Neural progenitor cell (in vitro differentiated cells): ENCODE results near the gene CREB5. TPM values are rescaled to one million over a fixed set of nuclear protein-coding genes. Genes with fewer than 3 reads are reported as not detected.

Experiments used
- DNase-seq: peaks from one replicate; pipeline ENCODE4 v3.0.0-alpha.2; 2016; ENCODE audit warnings: low spot score
- H2AFZ ChIP-seq: fragments of 200-600 bp; sonication (generic); replicated peaks from 2 replicates; pipeline ENCODE4 v1.6.1; 2016; ENCODE audit warnings: antibody characterized with exemption
- H3F3A ChIP-seq: fragments of 200-600 bp; sonication (generic); 2 replicates; pipeline ENCODE4 v1.6.1; 2016; ENCODE audit warnings: antibody characterized with exemption, low read depth
- H3K27ac ChIP-seq: fragments of 200-600 bp; sonication (generic); 2 replicates; pipeline ENCODE4 v1.5.1; 2016; ENCODE audit warnings: mild to moderate bottlenecking
- H3K27me3 ChIP-seq: fragments of 200-600 bp; sonication (generic); 2 replicates; pipeline ENCODE4 v1.6.1; 2016; ENCODE audit warnings: mild to moderate bottlenecking, moderate library complexity
- H3K36me3 ChIP-seq: fragments of 200-600 bp; sonication (generic); 2 replicates; pipeline ENCODE4 v1.5.1; 2016
- H3K4me1 ChIP-seq: fragments of 200-600 bp; sonication (generic); 2 replicates; pipeline ENCODE4 v1.6.1; 2016; ENCODE audit warnings: mixed run types
- H3K4me2 ChIP-seq: fragments of 200-600 bp; sonication (generic); 2 replicates; pipeline ENCODE4 v1.6.1; 2016
- H3K4me3 ChIP-seq: fragments of 200-600 bp; sonication (generic); 2 replicates; pipeline ENCODE4 v1.5.1; 2016
- H3K79me2 ChIP-seq: fragments of 200-600 bp; sonication (generic); 2 replicates; pipeline ENCODE4 v1.6.1; 2016; ENCODE audit warnings: low read depth
- H3K9ac ChIP-seq: fragments of 200-600 bp; sonication (generic); 2 replicates; pipeline ENCODE4 v1.6.1; 2016
- H3K9me3 ChIP-seq: fragments of 200-600 bp; sonication (generic); 2 replicates; pipeline ENCODE4 v1.5.1; 2016; ENCODE audit warnings: low read depth
- H4K20me1 ChIP-seq: fragments of 200-600 bp; sonication (generic); 2 replicates; pipeline ENCODE4 v1.6.1; 2016; ENCODE audit warnings: low read depth
- H3K27ac Mint-ChIP-seq: 3 replicates; pipeline ENCODE4 v1.8.0; 2021; ENCODE audit warnings: mixed read lengths
- H3K27me3 Mint-ChIP-seq: 2 replicates; pipeline ENCODE4 v1.8.0; 2022; ENCODE audit warnings: low read depth, mild to moderate bottlenecking, inconsistent platforms, moderate library complexity, mixed read lengths; ENCODE audit not compliant: insufficient read depth
- H3K36me3 Mint-ChIP-seq: 3 replicates; pipeline ENCODE4 v1.8.0; 2021; ENCODE audit warnings: mixed read lengths
- H3K4me1 Mint-ChIP-seq: 3 replicates; pipeline ENCODE4 v1.8.0; 2021; ENCODE audit warnings: mixed read lengths
- H3K4me3 Mint-ChIP-seq: 3 replicates; pipeline ENCODE4 v1.8.0; 2021; ENCODE audit warnings: mild to moderate bottlenecking, moderate library complexity, mixed read lengths
- H3K9me3 Mint-ChIP-seq: 3 replicates; pipeline ENCODE4 v1.8.0; 2020; ENCODE audit warnings: mixed read lengths
- CTCF ChIP-seq: fragments of 200-600 bp; sonication (generic); IDR thresholded peaks from 2 replicates; pipeline ENCODE4 v1.5.1; 2017; ENCODE audit warnings: antibody characterized with exemption, mild to moderate bottlenecking
- EZH2 ChIP-seq: fragments of 200-600 bp; sonication (generic); IDR thresholded peaks from 2 replicates; pipeline ENCODE4 v1.6.1; 2017; ENCODE audit warnings: antibody characterized with exemption, mild to moderate bottlenecking, moderate library complexity
- EZH2phosphoT487 ChIP-seq: fragments of 200-600 bp; sonication (generic); IDR thresholded peaks from 2 replicates; pipeline ENCODE4 v1.6.1; 2017; ENCODE audit warnings: antibody characterized with exemption
- total RNA-seq: library from RNA; depleted of rRNA; stranded (reverse); fragments of >200 nt; gene quantifications from 2 replicates; pipeline ENCODE4 v1.2.3, GENCODE V29; 2015; ENCODE audit warnings: low replicate concordance

The CREB5 gene
- total RNA-seq, 1 donor from 2014 or later, result 1.2 TPM

- H3K4me1 ChIP-seq, result peaks cover 12% of the 10 kb centered on the region
- peaks cover 3% of the 10 kb centered on the region for H3K27me3 Mint-ChIP-seq
- no peaks in the 10 kb centered on the region for H3K9me3 Mint-ChIP-seq
- peaks cover 10% of the 10 kb centered on the region for H3K4me1 Mint-ChIP-seq
- H3K4me3 ChIP-seq, result no peak overlapping the region
- H3K4me2 ChIP-seq, result no peak overlapping the region
- H3K79me2 ChIP-seq, result no peaks in the 10 kb centered on the region
- no peak overlapping the region for H2AFZ ChIP-seq
- H3K9me3 ChIP-seq, result no peaks in the 10 kb centered on the region
- H3K27ac Mint-ChIP-seq, result no peak overlapping the region
- H4K20me1 ChIP-seq, result no peaks in the 10 kb centered on the region
- no peak overlapping the region for H3K27ac ChIP-seq
- no peaks in the 10 kb centered on the region for H3K27me3 ChIP-seq
- DNase-seq, result no peak
- TF ChIP-seq CTCF (no peak), EZH2phosphoT487 (no peak), EZH2 (no peak)
- no peaks in the 10 kb centered on the region for H3K36me3 Mint-ChIP-seq
- H3K9ac ChIP-seq, result no peak overlapping the region
- H3F3A ChIP-seq, result no peaks in the 10 kb centered on the region
- H3K36me3 ChIP-seq, result no peaks in the 10 kb centered on the region
- no peak overlapping the region for H3K4me3 Mint-ChIP-seq
Observed at GRCh38 chr7:28845106-28845505, 432.8 kb downstream of the CREB5 start.

GRCh38 chr7:28847176-28847575 is 434.9 kb downstream of the CREB5 start:
- H3K9me3 Mint-ChIP-seq, result no peaks in the 10 kb centered on the region
- Histone ChIP-seq H3K27ac (no peak overlapping the region), H3K9ac (no peak overlapping the region), H3K79me2 (no peaks in the 10 kb centered on the region), H2AFZ (no peak overlapping the region), H3K4me3 (no peak overlapping the region), H3K9me3 (no peaks in the 10 kb centered on the region), H3K4me1 (peaks cover 12% of the 10 kb centered on the region), H4K20me1 (no peaks in the 10 kb centered on the region), H3F3A (no peaks in the 10 kb centered on the region), H3K27me3 (peaks cover 7% of the 10 kb centered on the region), H3K36me3 (no peaks in the 10 kb centered on the region), H3K4me2 (no peak overlapping the region)
- H3K27me3 Mint-ChIP-seq, result no peaks in the 10 kb centered on the region
- H3K36me3 Mint-ChIP-seq, result no peaks in the 10 kb centered on the region
- no peak overlapping the region for H3K27ac Mint-ChIP-seq
- peaks cover 13% of the 10 kb centered on the region for H3K4me1 Mint-ChIP-seq
- H3K4me3 Mint-ChIP-seq, result no peak overlapping the region
- DNase-seq, result no peak
- TF ChIP-seq CTCF, result no peak
- no peak for TF ChIP-seq EZH2
- TF ChIP-seq EZH2phosphoT487, result no peak

- peaks cover 12% of the 10 kb centered on the region for H3K4me1 ChIP-seq
- no peaks in the 10 kb centered on the region for H4K20me1 ChIP-seq
- H3K9me3 Mint-ChIP-seq, result no peaks in the 10 kb centered on the region
- no peak overlapping the region for H3K4me3 ChIP-seq
- no peak overlapping the region for H3K4me2 ChIP-seq
- no peak overlapping the region for H2AFZ ChIP-seq
- no peaks in the 10 kb centered on the region for H3K36me3 Mint-ChIP-seq
- no peak overlapping the region for H3K27ac Mint-ChIP-seq
- no peaks in the 10 kb centered on the region for H3K27me3 Mint-ChIP-seq
- H3K9ac ChIP-seq, result no peak overlapping the region
- H3K4me1 Mint-ChIP-seq, result peaks cover 13% of the 10 kb centered on the region
- no peaks in the 10 kb centered on the region for H3K36me3 ChIP-seq
- DNase-seq, result no peak
- no peaks in the 10 kb centered on the region for H3F3A ChIP-seq
- TF ChIP-seq EZH2 (no peak), CTCF (no peak), EZH2phosphoT487 (no peak)
- no peak overlapping the region for H3K4me3 Mint-ChIP-seq
- no peaks in the 10 kb centered on the region for H3K9me3 ChIP-seq
- peaks cover 12% of the 10 kb centered on the region for H3K27me3 ChIP-seq
- H3K27ac ChIP-seq, result no peak overlapping the region
- no peaks in the 10 kb centered on the region for H3K79me2 ChIP-seq
Observed at GRCh38 chr7:28847681-28848080, 435.4 kb downstream of the CREB5 start.
